GM12878 (cell line): ENCODE measurements around the gene NR3C1. TPM values are rescaled to one million over a fixed set of nuclear protein-coding genes. Genes with fewer than 3 reads are reported as not detected.

Source experiments
- ATAC-seq: fragments of 200-7000 bp; cut with Tn5 transposase; 3 replicates; pipeline ENCODE4 v1.9.1; 2020; ENCODE audit warnings: mild to moderate bottlenecking, moderate library complexity
- BruUV-seq: library from RNA; stranded (reverse); fragments of 400-500 nt; replicated peaks from 2 replicates; lab custom pipeline; 2021; lab: Mats Ljungman, UMichigan
- CTCF ChIA-PET: fragments of 300-600 bp; sonication (Branson Sonifier 250); formaldehyde crosslinking; extraction: SDS; loops from one replicate; lab custom pipeline; 2021; ENCODE audit warnings: inconsistent platforms; lab: Yijun Ruan, JAX
- POLR2A ChIA-PET: fragments of 350-600 bp; formaldehyde crosslinking; extraction: SDS; loops from one replicate; lab custom pipeline; 2021; ENCODE audit warnings: inconsistent platforms; lab: Charles Lee
- RAD21 ChIA-PET: fragments of 300-600 bp; sonication (Branson Sonifier 250); formaldehyde crosslinking; loops from one replicate; lab custom pipeline; 2023; ENCODE audit warnings: antibody characterized with exemption; ENCODE audit not compliant: unreplicated experiment; lab: Charles Lee
- SMC1A ChIA-PET: fragments of 300-600 bp; sonication (Branson Sonifier 250); formaldehyde crosslinking; loops from one replicate; lab custom pipeline; 2023; ENCODE audit not compliant: unreplicated experiment, uncharacterized antibody; lab: Charles Lee
- DNase-seq: peaks from one replicate; pipeline ENCODE4 v3.0.0-alpha.2; 2011; ENCODE audit warnings: low read depth, low spot score
- FAIRE-seq: peaks from 3 replicates; lab custom pipeline; 2011; peaks lifted over from hg19 to GRCh38; lab: Jason Lieb, UNC
- H2AFZ ChIP-seq: 2 replicates; pipeline ENCODE4 v1.6.0; 2011; ENCODE audit warnings: low read depth, low read length, control low read depth; ENCODE audit not compliant: control insufficient read depth
- H3K27ac ChIP-seq: 2 replicates; pipeline ENCODE4 v1.5.1; 2011; ENCODE audit warnings: control low read depth; ENCODE audit not compliant: control insufficient read depth, insufficient read depth
- H3K27me3 ChIP-seq, 2 experiments: replicated peaks in 1 of 2; 2 replicates each; pipeline versions ENCODE4 v1.6.0 to v1.6.1; 2011; ENCODE audit warnings: low read length in 1 of 2; ENCODE audit not compliant: control insufficient read depth in 2 of 2, insufficient read depth in 2 of 2
- H3K36me3 ChIP-seq, 2 experiments: 2 replicates each; pipeline ENCODE4 v1.5.1; 2011; ENCODE audit warnings: low read length in 1 of 2; ENCODE audit not compliant: control insufficient read depth in 2 of 2, insufficient read depth in 2 of 2
- H3K4me1 ChIP-seq: 2 replicates; pipeline ENCODE4 v1.6.1; 2011; ENCODE audit warnings: mild to moderate bottlenecking, low read length, moderate library complexity, mixed read lengths; ENCODE audit not compliant: control insufficient read depth, insufficient read depth
- H3K4me2 ChIP-seq: 2 replicates; pipeline ENCODE4 v1.6.0; 2011; ENCODE audit warnings: control low read depth; ENCODE audit not compliant: control insufficient read depth, insufficient read depth
- H3K4me3 ChIP-seq: fragments of 200-600 bp; sonication (generic); 2 replicates; pipeline ENCODE4 v1.5.1; 2016
- H3K79me2 ChIP-seq: 2 replicates; pipeline ENCODE4 v1.6.0; 2011; ENCODE audit warnings: low read length; ENCODE audit not compliant: control insufficient read depth, insufficient read depth
- H3K9ac ChIP-seq: 2 replicates; pipeline ENCODE4 v1.8.0; 2011; ENCODE audit warnings: low read length, control low read depth, mixed read lengths; ENCODE audit not compliant: control insufficient read depth, insufficient read depth
- H3K9me3 ChIP-seq: replicated peaks from 3 replicates; pipeline ENCODE4 v1.5.1; 2011; ENCODE audit warnings: mild to moderate bottlenecking, low read length; ENCODE audit not compliant: control insufficient read depth, insufficient read depth
- H4K20me1 ChIP-seq: 2 replicates; pipeline ENCODE4 v1.6.0; 2011; ENCODE audit not compliant: control insufficient read depth, insufficient read depth
- CBX5 ChIP-seq: sonication (generic); IDR thresholded peaks from 2 replicates; pipeline ENCODE4 v1.6.1; 2016; ENCODE audit warnings: low read depth, moderate library complexity, mild to moderate bottlenecking, inconsistent platforms
- FOXM1 ChIP-seq: IDR thresholded peaks from 2 replicates; pipeline ENCODE4 v1.6.1; 2012; ENCODE audit warnings: low read depth, mild to moderate bottlenecking, inconsistent platforms, low read length, moderate library complexity
- MTA3 ChIP-seq: IDR thresholded peaks from 2 replicates; pipeline ENCODE4 v1.6.1; 2012; ENCODE audit warnings: low read length, inconsistent platforms, borderline replicate concordance
- NFXL1 ChIP-seq: fragments of 450-650 bp; IDR thresholded peaks from 2 replicates; pipeline ENCODE4 v1.6.1; 2017; ENCODE audit warnings: antibody characterized with exemption, mild to moderate bottlenecking, borderline replicate concordance
- NR2F1 ChIP-seq: fragments of 450-650 bp; conservative IDR thresholded peaks from 2 replicates; pipeline ENCODE4 v1.6.1; 2017; ENCODE audit warnings: mild to moderate bottlenecking
- STAT3 ChIP-seq: IDR thresholded peaks from 2 replicates; pipeline ENCODE4 v1.6.1; 2011; ENCODE audit warnings: low read depth, low read length, improper control_type of control experiment
- WGBS: methylation state at CpG from one replicate; pipeline ENCODE4 v1.1.6; 2016; ENCODE audit warnings: low lambda C conversion rate; ENCODE audit not compliant: insufficient replicate concordance, insufficient coverage; ENCODE audit errors: missing lambda C conversion rate; 5-methylcytosine and 5-hydroxymethylcytosine counted together
- in situ Hi-C: fragments of 300-500 bp; cut with MboI; formaldehyde crosslinking; loops from 9 replicates; pipeline ENCODE4 v1.14.3; 2018; ENCODE audit warnings: mixed read lengths
- intact Hi-C: fragments of 100-400 bp; cut with micrococcal nuclease; formaldehyde crosslinking; loops from one replicate; pipeline ENCODE4 v1.14.2; 2022; ENCODE audit not compliant: unreplicated experiment
- polyA plus RNA-seq, 11 experiments: library from polyadenylated mRNA; depleted of rRNA in 4 of 11; unstranded in 6 of 11; stranded (reverse) in 5 of 11; fragments of >200 nt; fragmentation: Nextera tagmentation in 4 of 11; fragmentation: Illumina TruSeq in 1 of 11; extraction: Ambion mirVana in 4 of 11; extraction: Trizol in 1 of 11; gene quantifications; 1 replicate in 1 of 11; 2 replicates in 10 of 11; pipeline versions ENCODE4 v1.2.1 to v1.2.3, GENCODE V29; 2011 to 2016; ENCODE audit warnings: inconsistent platforms in 2 of 11, missing spikeins in 2 of 11, low read depth in 1 of 11
- total RNA-seq, 4 experiments: library from RNA; depleted of rRNA in 3 of 4; stranded (reverse); fragments of >200 nt in 3 of 4; fragmentation: Illumina TruSeq in 1 of 4; extraction: Trizol in 1 of 4; gene quantifications; 2 replicates each; pipeline versions ENCODE4 v1.2.1 to v1.2.3, GENCODE V29; 2013 to 2021

Gene NR3C1
- total and polyA plus RNA-seq, 10 of the 15 experiments (the other 5 are each of a cell fraction or from before 2014, with no cell fraction given): 49.7 to 141 (median 109) TPM

GRCh38 chr5:143340891-143341685 lies 62.4 kb downstream of the NR3C1 start:
- ATAC-seq: peak; percentile 33; the same call in 2 of the 3 replicates
- ChIA-PET SMC1A (interaction anchor here (0.9 to 1.1 kb wide), 2 partner anchors 8 to 16 kb away, joined by 3 read pairs; no protein-coding TSS in a partner anchor), CTCF (interaction anchor here (0.9 to 1.2 kb wide), 2 partner anchors 9 to 15 kb away, joined by 4 to 5 read pairs; no protein-coding TSS in a partner anchor), RAD21 (interaction anchor here (1.2 kb wide), 1 partner anchor 9 kb away, joined by 3 read pairs; no protein-coding TSS in a partner anchor), POLR2A (interaction anchor here (1.2 kb wide), 1 partner anchor 11 kb away, joined by 4 read pairs; no protein-coding TSS in a partner anchor)
- Histone ChIP-seq H3K9ac (no peak overlapping the region), H3K79me2 (peaks cover 96% of the 10 kb centered on the region), H3K36me3 (peaks cover 3 to 16% of the 10 kb centered on the region in 2 experiments), H3K4me3 (no peak overlapping the region), H3K9me3 (no peaks in the 10 kb centered on the region; the same call in 2 of the 3 replicates), H3K4me1 (peaks cover 5% of the 10 kb centered on the region; the same call in 1 of the 2 replicates), H4K20me1 (no peaks in the 10 kb centered on the region), H3K4me2 (no peak overlapping the region), H3K27me3 (no peaks in the 10 kb centered on the region), H2AFZ (no peak overlapping the region), H3K27ac (no peak overlapping the region)
- intact Hi-C loops: no loop called here
- DNase-seq: no peak
- WGBS: 64% methylated on average over 3 of the region's 3 CpGs
- TF ChIP-seq FOXM1 (no peak), NFXL1 (no peak), STAT3 (no peak), CBX5 (no peak), MTA3 (no peak), NR2F1 (no peak)
- no peak for FAIRE-seq
- no TSS peak for BruUV-seq
- in situ Hi-C loops: no loop called here
